ENCODE measurements around the gene BSND.

The BSND gene

DNA sequence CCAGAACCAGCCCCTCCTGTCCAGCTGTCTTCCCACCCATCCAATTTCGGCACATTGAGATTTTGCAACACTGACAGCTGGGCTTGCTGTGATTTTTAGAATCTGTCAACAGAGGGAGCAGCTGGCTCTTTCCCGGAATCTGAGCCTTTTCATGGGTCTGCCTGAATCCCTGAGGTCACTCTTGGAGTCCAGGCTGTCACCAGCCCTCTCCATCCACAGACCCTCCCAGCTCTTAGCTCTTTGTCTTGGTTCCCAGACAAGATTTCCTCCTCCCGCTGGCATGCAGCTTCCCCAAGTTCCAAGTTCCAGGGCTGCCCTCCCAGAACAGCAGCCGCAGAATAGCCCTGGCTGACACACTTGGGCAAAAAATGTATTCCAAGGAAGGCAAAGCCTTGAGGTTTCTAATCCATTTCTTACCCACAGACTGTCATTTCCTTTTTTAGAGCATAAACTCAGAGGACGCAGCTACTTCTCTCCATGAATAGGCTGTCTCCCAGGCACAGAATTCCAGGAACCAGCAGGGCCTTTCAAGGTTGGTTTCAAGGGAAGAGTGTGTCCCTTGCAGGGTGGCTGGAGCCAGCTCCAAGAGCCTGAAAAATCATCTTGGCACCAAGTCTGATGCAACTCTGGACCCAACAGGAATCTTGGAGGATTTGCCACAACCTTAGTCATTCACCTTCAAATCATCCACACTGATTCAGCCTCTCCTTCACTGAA, 25.4 kb upstream of the BSND start:
- peak in 2 of 10 donors; percentile 27 to 89 for DNase-seq
- intact Hi-C loops (cut with DNase I), result no loop called here

DNA sequence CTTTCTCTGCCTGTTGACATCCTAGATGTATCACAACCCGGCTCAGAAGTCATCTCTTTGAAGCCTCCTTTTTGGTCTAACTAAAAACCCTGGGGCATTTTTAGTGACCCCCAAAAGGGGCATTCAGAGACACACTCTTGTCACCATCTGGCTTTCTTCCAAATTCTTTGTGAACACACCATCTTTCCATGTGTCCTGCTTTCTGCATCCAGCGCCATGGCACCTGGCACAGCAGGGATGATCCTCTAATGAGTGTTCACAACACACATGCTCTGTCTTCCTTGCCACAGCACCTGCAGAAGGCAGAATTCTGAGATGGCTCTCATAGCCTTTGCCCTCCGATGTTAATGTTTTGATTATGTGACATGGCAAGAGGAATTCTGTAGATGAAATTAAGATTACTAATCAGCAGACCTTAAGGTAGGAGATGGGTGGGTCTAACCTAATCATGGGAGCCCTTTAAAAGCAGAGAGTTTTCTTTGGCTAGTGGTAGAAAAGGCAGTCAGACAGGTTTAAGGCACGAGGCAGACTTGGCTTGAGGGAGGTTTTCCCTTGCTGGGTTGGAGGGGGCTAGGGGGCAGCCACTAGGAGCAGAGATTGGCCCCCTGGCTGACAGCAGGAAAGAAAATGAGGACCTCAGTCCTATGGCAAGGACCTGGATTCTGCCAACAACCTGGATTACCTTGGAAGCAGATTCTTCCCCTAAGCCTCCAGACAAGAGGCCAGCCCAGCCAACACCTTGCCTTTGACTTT, 23.2 kb upstream of the BSND start:
- no peak for DNase-seq
- intact Hi-C loops (cut with DNase I), result no loop called here

DNA sequence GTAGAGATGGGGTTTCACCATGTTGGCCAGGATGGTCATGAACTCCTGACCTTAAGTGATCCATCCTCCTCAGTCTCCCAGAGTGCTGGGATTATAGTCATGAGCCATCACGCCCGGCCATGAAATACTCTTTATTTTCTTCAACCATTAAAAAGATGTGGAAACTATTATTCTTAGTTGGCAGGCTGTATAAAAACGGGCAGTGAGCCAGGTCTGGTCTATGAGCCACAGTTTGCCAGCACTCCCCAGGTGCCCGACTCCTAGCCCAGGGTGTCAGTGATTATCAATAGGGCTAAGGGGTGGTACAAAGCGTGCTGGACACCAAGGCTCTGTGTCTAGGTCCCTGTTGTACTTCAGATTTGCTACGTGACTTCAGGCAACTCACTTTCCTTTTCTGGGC, 22.0 kb upstream of the BSND start:
- intact Hi-C loops (cut with DNase I), result no loop called here
- DNase-seq, result no peak

DNA sequence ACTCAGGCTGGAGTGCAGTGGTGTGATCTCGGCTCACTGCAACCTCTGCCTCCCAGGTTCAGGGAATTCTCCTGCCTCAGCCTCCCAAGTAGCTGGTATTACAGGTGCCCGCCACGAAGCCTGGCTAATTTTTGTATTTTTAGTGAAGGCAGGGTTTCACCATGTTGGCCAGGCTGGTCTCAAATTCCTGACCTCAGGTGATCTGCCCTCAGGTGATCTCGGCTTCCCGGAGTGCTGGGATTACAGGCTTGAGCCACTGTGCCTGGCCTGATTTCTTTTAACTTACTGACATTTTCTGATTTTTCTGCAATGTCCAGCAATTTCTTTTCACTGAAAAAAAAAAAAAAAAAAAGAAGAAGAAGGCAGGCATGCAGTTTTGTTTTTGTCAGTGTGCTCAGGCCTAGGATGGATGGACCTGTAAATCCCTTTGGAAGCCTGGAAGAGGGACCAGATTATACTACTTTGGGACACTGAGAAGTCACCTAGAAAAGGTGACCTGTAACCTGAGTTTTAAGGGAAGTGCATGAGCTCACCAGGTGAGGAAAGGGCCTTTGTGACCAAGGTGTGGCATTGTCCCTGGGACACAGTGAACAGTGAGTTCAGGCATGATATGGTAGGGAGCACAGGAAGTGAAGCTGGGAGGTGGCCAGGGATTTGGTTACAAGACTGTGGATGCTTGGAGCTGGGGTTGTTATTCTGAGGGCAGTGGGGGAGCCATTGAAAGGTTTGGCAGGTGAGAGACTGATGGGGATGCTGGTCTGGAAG, 21.0 kb upstream of the BSND start:
- DNase-seq, result no peak
- intact Hi-C loops (cut with DNase I), result no loop called here

DNA sequence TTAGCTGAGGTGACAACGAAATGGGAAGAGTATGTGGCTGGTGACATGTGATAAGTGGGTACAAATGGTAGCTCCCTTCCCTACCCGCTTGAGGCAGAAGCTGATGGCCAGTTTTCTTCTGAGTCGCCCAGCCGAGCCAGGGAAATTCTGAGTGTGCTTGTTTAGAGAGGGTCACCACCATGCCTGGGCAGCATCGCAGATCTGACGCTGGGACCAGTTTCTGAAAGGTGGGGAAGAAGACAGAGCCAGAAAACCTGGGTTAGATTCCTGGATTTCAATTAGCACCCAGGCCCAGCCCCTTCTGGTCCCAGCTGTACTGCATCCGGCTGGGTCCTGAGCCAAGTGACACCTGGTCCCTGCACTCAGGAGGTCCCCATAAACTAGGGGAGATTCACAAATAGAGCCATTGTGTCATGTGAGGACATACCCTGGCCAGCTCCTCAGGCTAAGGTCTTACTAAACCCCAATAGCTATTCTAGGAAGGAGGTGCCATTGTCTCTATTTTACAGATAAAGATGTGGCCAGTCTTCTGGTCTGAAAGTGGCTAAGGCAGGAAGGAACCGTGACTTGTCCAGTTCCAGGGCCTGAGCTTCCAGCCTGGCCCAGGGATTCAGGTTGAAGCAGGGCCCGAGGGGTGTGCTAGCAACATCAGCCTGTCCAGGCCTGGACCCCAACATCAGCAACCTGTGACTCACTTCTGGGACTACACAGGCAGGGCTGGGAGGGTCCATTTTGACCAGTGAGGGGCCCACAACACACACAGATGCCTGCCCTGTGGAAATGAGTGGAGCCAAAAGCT, 20.0 kb upstream of the BSND start:
- intact Hi-C loops (cut with DNase I), result no loop called here
- DNase-seq, result no peak

- intact Hi-C loops (cut with DNase I), result no loop called here
- no peak for DNase-seq
These were observed 19.3 kb upstream of the BSND start for GRCh38 chr1:54979327-54979891.

GRCh38 chr1:54980046-54980527, 18.6 kb upstream of the BSND start:
- intact Hi-C loops (cut with DNase I), result no loop called here
- no peak for DNase-seq

GRCh38 chr1:54980528-54981241, 18.0 kb upstream of the BSND start, which contains the start of gene TMEM61:
TSS of gene TMEM61 (plus strand) at chr1:54980628. CDS start at chr1:54981066, 438 bp downstream.
- DNase-seq, result peak in 1 of 10 donors; percentile 59
- intact Hi-C loops (cut with DNase I), result no loop called here

- intact Hi-C loops (cut with DNase I), result no loop called here
- peak in 1 of 10 donors; percentile 47 for DNase-seq
These were observed 17.3 kb upstream of the BSND start for GRCh38 chr1:54981466-54981865.

DNA sequence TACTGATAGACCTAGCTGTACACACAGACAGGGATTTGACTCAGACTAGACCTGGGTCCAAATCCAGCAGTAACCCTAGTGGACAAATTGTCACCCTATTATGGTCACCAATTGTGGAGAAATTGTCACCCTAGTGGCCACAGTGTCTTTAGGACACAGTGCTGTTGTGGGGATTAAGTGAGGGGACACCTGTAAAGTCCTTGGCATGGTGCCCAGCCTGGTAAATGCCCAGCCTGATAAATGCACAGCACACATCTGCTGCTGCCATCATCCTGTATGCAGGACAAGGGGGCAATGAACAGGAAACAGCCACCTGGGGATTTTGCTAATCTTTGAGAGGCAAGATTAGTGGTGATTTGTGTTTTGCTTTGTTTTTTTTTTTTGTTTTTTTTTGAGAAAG, 16.0 kb upstream of the BSND start:
- peak in 1 of 10 donors; percentile 43 for DNase-seq
- intact Hi-C loops (cut with DNase I), result no loop called here

DNA sequence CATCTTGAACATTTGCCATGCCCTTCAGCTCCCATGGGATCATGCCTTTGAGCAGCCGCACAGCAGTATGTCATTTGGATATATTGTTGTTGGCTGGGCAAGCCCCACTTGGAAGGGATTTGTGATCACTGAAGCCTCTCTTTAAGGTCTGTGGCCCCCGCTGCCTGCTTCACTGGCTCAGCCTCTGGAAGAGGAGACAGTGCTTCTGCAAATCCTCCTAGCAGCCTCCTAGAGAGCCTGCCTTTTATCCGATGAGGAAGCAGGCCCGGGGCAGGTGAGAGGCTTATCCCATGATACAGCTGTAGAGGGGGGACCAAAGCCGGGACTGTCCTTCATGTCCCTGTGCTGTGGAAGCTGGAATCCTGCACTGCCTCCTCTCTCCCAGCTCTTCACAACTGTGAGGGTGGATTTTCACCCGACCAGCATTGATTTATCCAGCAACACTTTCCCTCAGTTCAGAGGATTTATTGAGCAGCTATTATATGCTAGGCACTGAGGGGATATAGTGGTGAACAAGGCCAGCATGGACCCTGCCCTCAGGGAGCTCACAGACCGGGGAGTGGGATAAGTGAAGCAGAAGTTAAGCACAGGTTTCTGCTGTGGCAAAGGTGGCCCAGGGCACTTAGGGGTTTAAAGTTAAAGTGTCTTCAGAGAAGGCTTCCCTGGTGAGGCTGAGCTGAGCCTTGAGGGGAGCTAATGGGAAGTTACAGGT, 14.4 kb upstream of the BSND start:
- peak in 1 of 10 donors; percentile 62 for DNase-seq
- intact Hi-C loops (cut with DNase I), result no loop called here

DNA sequence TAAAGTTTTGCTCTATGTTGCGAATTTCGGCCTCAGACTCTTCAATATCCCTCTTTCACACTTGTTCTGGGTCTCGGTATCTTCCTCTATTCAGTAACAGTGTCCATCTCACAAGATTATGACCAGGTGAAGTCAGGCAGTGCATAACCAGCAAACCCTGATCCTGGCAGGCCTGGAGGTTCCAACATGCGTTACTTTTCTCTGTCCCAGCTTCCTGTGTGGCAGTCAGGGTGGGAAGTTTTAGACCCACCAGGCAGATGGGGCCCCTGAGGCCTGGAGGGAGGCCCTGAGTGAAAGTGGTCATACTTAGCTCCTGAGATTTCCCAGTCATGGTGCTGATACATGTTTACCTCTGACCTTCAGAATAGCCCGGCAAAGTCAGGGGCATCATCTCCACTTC, 13.2 kb upstream of the BSND start:
- no peak for DNase-seq
- intact Hi-C loops (cut with DNase I), result no loop called here

DNA sequence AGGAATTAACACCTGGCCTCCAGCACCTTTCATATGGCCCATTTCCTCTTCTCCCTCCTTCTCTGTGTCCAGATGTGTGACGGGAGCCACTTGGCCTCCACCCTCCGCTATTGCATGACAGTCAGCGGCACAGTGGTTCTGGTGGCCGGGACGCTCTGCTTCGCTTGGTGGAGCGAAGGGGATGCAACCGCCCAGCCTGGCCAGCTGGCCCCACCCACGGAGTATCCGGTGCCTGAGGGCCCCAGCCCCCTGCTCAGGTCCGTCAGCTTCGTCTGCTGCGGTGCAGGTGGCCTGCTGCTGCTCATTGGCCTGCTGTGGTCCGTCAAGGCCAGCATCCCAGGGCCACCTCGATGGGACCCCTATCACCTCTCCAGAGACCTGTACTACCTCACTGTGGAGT, 12.7 kb upstream of the BSND start:
- DNase-seq, result peak in 1 of 10 donors; percentile 59
- intact Hi-C loops (cut with DNase I), result no loop called here

DNA sequence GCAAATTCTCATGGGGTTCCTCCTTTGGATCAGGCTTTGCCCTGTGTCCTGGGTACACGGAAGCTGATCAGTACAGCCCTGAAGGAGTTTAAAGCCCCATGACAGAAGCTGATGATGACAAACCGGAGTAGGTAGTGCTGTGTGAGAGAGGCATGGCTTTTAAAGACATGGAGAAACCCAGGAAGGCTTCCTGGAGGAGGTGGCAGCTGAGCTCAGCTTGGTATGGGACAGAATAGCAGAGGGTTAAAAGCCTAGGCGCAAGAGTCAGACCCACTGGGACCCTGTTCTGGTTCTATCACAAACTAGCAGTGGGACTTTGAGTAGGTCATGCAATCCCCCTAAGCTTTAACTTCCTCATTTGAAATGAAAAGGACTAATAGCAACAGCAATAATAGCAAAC, 12.2 kb upstream of the BSND start:
- DNase-seq, result peak in 1 of 10 donors; percentile 39
- intact Hi-C loops (cut with DNase I), result no loop called here

DNA sequence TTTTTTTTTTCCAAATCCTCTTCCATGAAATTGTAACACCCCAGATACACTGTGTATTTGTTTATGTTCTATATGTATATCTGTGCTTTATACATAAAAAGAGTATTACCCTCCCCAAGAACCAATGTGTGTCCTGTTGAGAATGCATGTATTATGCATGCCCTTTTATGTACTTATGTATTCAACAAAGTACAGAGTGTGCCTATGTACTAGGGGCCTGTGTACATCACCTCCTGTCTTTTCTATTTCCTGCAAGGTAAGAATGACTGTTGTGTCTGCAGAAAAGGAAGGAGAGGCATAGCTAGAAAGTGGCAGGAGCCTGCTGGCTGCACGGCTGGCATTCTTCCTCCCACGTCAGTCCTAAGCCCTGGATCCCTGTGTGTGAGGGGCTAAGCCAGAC, 11.3 kb upstream of the BSND start:
- peak in 1 of 10 donors; percentile 49 for DNase-seq

GRCh38 chr1:54987919-54988705, 10.6 kb upstream of the BSND start:
- DNase-seq, result peak in 1 of 10 donors; percentile 67
- intact Hi-C loops (cut with DNase I), result no loop called here

More for the DNA sequence above, 11.3 kb upstream of the BSND start:
- intact Hi-C loops (cut with DNase I), result no loop called here

DNA sequence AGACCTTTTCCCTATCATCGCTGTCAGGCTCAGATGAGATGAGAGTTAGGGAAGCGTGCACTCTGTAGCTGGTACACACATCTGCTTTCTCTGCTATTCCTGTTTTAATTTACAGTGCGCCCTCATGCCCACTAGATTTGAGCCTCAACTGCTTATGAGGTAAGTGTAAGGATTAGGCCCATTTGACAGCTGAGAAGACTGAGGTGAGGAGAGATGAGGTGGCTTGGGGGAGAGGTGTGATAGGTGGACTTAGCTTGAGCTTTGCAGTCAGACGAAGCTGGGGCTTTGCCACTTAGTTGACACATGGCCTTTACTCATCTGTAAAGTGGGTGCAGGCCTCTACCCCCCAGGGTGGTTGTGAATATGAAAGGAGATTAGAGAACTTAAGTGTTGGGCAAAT, 9.8 kb upstream of the BSND start:
- intact Hi-C loops (cut with DNase I), result no loop called here
- peak in 1 of 10 donors; percentile 4 for DNase-seq

DNA sequence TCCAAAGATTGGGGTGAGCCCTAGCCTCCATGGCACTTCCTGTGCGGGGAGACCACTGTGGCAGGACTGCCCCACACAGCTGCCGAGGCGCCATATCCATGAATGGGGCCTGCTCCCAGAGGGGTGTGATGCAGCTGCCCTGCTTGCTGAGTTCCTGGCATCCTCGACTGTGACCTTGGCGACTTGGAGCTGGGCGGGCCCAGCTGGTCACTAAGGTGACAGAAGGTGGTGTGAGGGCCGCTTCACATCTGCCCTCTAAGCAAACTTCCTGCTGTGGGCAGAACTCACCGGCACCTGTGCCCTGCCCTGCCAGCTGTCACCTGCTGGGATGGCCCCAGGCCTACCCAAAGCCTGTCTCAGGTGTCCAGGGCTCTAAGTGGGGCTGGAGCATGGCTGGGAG, 9.3 kb upstream of the BSND start:
- peak in 1 of 10 donors; percentile 67 for DNase-seq

More for the DNA sequence above, 9.3 kb upstream of the BSND start:
- intact Hi-C loops (cut with DNase I), result no loop called here
